Ascending aorta (tissue), 2 donors: Measurements from ENCODE around the gene RPL6. TPM values are rescaled to one million over a fixed set of nuclear protein-coding genes. Genes with fewer than 3 reads are reported as not detected.

Experiments
- DNase-seq, 2 donors: peaks; one replicate each; pipeline ENCODE4 v3.0.0-alpha.2; 2019; ENCODE audit warnings: low spot score in 2 of 2
- H3K27ac ChIP-seq, 2 donors: fragments of 200-600 bp; sonication (generic); one replicate each; pipeline ENCODE4 v1.5.1; 2016 to 2017; ENCODE audit warnings: mild to moderate bottlenecking in 1 of 2
- H3K27me3 ChIP-seq: fragments of 200-600 bp; sonication (generic); one replicate; pipeline ENCODE4 v1.5.1; 2017
- H3K36me3 ChIP-seq, 2 donors: fragments of 200-600 bp; sonication (generic); one replicate each; pipeline ENCODE4 v1.5.1; 2016
- H3K4me1 ChIP-seq, 2 donors: fragments of 200-600 bp; sonication (generic); one replicate each; pipeline ENCODE4 v1.5.1; 2016 to 2017; ENCODE audit warnings: mild to moderate bottlenecking in 1 of 2
- H3K4me3 ChIP-seq, 2 donors: fragments of 200-600 bp; sonication (generic); one replicate each; pipeline ENCODE4 v1.5.1; 2016 to 2017; ENCODE audit warnings: mild to moderate bottlenecking in 1 of 2
- H3K9me3 ChIP-seq, 2 donors: fragments of 200-600 bp; sonication (generic); one replicate each; pipeline ENCODE4 v1.5.1; 2016
- intact Hi-C: fragments of 100-400 bp; cut with DNase I; formaldehyde crosslinking; loops from one replicate; pipeline ENCODE4 v1.15.1; 2023
- total RNA-seq: library from RNA; depleted of rRNA; stranded (reverse); fragments of >200 nt; gene quantifications from one replicate; pipeline ENCODE4 v1.1.0, GENCODE V29; 2016
- TF ChIP-seq, protein P1 (sequence below), 3 experiments: fragments of 200-600 bp in 2 of 3; fragments of 450-650 bp in 1 of 3; sonication (generic) in 2 of 3; IDR thresholded peaks; one replicate each; pipeline ENCODE4 v1.5.1; 2016 to 2019; ENCODE audit warnings: antibody characterized with exemption in 3 of 3, mild to moderate bottlenecking in 1 of 3, moderate library complexity in 1 of 3

The RPL6 gene
- total RNA-seq, 1 donor from 2014 or later = 951 TPM

DNA sequence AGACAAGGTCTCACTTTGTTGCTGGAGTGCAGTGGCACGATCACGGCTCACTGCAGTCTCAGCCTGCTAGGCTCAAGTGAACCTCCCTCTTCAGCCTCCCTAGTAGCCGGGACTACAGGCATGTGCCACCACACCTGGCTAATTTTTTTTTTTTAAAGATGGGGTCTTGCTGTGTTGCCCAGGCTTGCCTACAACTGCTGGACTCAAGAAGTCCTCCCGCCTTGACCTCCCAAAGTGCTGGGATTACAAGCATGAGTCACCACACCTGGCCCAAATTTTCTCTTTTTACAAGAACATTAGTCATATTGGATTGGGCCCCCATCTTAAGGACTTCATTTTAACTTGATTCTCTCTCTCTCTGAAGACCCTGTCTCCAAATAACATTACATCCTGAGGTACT is 20.2 kb downstream of the RPL6 start:
- Histone ChIP-seq H3K27me3 (no peaks in the 10 kb centered on the region), H3K4me1 (no peaks in the 10 kb centered on the region), H3K27ac (no peak overlapping the region), H3K9me3 (no peaks in the 10 kb centered on the region), H3K36me3 (no peaks in the 10 kb centered on the region), H3K4me3 (no peak overlapping the region)
- peak in 1 of 2 donors; percentile 34 for DNase-seq
- intact Hi-C loops = loop anchor here (5.0 to 10.0 kb wide), 4 partner anchors 67 to 444 kb away; partner anchors contain the start of genes ERP29 and TMEM116
- TF ChIP-seq, protein P1, sequence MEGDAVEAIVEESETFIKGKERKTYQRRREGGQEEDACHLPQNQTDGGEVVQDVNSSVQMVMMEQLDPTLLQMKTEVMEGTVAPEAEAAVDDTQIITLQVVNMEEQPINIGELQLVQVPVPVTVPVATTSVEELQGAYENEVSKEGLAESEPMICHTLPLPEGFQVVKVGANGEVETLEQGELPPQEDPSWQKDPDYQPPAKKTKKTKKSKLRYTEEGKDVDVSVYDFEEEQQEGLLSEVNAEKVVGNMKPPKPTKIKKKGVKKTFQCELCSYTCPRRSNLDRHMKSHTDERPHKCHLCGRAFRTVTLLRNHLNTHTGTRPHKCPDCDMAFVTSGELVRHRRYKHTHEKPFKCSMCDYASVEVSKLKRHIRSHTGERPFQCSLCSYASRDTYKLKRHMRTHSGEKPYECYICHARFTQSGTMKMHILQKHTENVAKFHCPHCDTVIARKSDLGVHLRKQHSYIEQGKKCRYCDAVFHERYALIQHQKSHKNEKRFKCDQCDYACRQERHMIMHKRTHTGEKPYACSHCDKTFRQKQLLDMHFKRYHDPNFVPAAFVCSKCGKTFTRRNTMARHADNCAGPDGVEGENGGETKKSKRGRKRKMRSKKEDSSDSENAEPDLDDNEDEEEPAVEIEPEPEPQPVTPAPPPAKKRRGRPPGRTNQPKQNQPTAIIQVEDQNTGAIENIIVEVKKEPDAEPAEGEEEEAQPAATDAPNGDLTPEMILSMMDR (IDR thresholded peaks at IDR 0.05) = no peak

DNA sequence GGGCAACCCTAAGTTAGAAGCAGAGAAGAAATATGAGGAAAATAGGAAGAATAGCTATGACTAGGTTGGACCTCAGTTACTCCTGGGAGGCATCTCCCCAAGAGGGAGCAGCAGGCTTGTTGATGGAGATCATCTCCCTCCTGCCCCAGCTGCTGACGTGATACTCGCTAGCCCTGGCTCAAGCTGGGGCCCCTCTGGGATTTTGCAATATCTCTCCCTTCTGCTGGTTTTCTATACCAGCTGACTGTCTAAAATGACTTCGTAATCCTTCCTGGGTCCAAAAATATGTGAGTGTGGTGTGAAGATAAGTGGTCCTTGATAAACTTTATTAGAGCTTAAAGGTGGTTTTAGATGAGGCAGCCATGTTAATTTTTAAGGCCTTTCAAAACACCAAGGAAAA is 22.7 kb downstream of the RPL6 start:
- intact Hi-C loops = loop anchor here (2.0 to 10.0 kb wide), 5 partner anchors 64 to 442 kb away; partner anchors contain the start of genes ERP29 and TMEM116
- TF ChIP-seq, protein P1 (IDR thresholded peaks at IDR 0.05) = no peak
- Histone ChIP-seq H3K4me1 (peaks cover 0 to 3% of the 10 kb centered on the region in 2 donors), H3K27ac (no peak overlapping the region), H3K27me3 (no peaks in the 10 kb centered on the region), H3K4me3 (no peak overlapping the region), H3K36me3 (no peaks in the 10 kb centered on the region), H3K9me3 (no peaks in the 10 kb centered on the region)
- peak in 1 of 2 donors; percentile 62 for DNase-seq

DNA sequence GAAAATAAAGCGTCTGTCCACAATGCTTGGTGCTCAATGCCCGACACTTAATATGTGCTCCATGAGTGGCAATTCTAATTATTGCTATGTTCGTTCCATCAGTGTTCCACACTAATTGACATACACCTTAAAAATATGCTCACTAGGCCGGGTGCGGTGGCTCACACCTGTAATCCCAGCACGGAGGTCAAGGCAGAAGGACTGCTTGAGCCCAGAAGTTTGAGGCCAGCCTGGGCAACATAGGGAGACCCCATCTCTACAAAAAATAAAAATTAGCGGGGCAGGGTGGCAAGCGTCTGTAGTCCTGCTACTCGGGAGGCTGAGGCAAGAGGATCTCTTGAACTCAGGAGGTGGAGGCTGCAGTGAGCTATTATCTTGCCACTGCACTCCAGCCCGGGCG is 26.5 kb downstream of the RPL6 start:
- H3K27me3 ChIP-seq = no peaks in the 10 kb centered on the region
- TF ChIP-seq, protein P1 (IDR thresholded peaks at IDR 0.05) = no peak
- peak overlapping the region; percentile 68 to 69 for H3K27ac ChIP-seq
- intact Hi-C loops = loop anchor here (2.0 to 10.0 kb wide), 5 partner anchors 26 to 438 kb away; partner anchors contain the start of genes ERP29, NAA25, RPL6 and TMEM116
- H3K36me3 ChIP-seq = no peaks in the 10 kb centered on the region
- no peaks in the 10 kb centered on the region for H3K9me3 ChIP-seq
- H3K4me1 ChIP-seq = peaks cover 0 to 16% of the 10 kb centered on the region in 2 donors
- H3K4me3 ChIP-seq = peak overlapping the region; percentile 78 to 99
- DNase-seq = peak in 1 of 2 donors; percentile 62

DNA sequence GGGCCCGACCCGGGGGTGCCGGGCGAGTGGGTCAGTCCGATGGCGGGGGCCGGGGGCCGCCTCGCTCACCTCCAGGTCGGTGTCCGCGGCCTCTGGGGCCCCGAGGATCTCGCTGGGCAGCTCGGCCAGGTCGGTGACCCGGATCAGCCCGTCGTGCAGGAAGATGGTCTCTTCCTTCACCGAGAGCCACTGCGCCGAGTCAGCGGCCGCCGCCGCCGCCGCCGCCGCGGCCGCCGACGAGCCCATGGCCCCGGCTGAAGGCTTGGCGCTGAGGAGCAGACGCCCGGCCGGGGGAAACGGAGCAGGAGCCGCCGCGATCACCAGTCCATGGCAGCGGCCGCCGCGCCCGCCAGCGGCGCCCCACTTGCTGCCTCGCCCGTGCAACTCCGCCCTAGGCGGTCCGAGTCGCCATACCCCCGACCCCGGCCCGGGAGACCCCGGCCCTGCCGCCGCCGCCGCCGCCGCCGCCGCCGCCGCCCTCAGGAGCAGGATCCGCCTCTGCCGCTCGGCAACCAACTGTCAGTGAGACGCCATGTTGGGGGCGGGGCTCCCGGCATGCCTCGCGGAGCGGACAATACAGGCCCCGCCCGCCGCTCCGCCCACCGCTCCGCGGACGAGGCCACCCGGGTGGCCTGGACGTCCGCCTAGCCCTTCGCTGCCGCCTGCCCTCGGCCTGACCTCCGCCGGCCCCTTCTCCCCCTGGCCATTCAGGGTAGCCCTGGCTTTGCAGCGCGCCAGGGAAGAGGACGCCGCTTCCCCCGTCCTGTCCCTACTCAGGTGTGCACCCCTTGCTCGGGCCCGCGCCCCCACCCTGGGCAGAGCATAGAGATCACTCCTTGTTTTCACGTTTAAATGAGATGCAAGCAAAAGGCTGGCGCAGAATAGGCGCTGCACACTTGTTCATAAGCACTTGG is 27.3 kb downstream of the RPL6 start, which contains the start of gene HECTD4:
HECTD4 (minus strand) TSS at position 549 of the 914 bp plus-strand sequence; CDS start at position 246, 303 bp downstream.
- peak; percentile 75 to 97 for DNase-seq
- Histone ChIP-seq H3K36me3 (no peaks in the 10 kb centered on the region), H3K27ac (peak within 1 kb of the TSS; percentile 68 to 69), H3K9me3 (no peaks in the 10 kb centered on the region), H3K4me3 (peak within 1 kb of the TSS; percentile 78 to 99), H3K4me1 (peaks cover 0 to 16% of the 10 kb centered on the region in 2 donors), H3K27me3 (no peaks in the 10 kb centered on the region)
- TF ChIP-seq, protein P1 (IDR thresholded peaks at IDR 0.05) = no peak
- intact Hi-C loops = loop anchor here (2.0 to 10.0 kb wide), 5 partner anchors 27 to 437 kb away; partner anchors contain the start of genes ERP29, NAA25, RPL6 and TMEM116

DNA sequence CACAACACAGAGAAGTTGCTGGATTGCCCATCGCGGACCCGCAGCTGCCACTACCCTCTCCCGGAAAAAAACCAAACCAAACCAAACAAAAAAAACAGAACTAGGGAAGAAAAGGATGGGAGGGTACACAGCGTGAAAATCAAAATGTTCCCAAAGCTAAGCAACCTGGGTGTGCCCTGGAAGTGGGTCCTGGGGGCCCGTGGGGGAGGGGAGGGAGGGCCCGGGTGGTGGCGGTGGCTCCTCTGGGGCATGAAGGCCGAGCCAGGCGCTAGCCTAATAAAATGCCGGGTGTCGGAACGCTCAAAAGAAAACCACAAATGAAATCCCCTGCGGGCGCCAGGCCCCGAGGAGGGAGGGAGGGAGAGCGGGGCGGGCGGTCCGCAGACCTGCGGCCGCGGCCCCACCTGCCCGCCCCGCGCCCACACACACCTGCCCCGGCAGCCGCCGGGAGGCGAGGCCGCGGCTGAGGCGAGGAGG is 28.0 kb downstream of the RPL6 start:
- no peaks in the 10 kb centered on the region for H3K36me3 ChIP-seq
- H3K4me3 ChIP-seq = peak overlapping the region; percentile 78 to 99
- H3K9me3 ChIP-seq = no peaks in the 10 kb centered on the region
- peaks cover 0 to 16% of the 10 kb centered on the region in 2 donors for H3K4me1 ChIP-seq
- intact Hi-C loops = loop anchor here (5.0 to 10.0 kb wide), 4 partner anchors 97 to 437 kb away; partner anchors contain the start of genes ERP29, NAA25 and TMEM116
- H3K27ac ChIP-seq = peak overlapping the region; percentile 68 to 69
- H3K27me3 ChIP-seq = no peaks in the 10 kb centered on the region
- DNase-seq = no peak
- TF ChIP-seq, protein P1 (IDR thresholded peaks at IDR 0.05) = no peak
